Head of caudate nucleus (tissue), 42 donors: ENCODE results near the gene AGAP1.

Source experiments
- DNase-seq, 42 donors: peaks; one replicate each; pipeline versions ENCODE4 v3.0.0 to v3.0.0-alpha.2; 2020 to 2021; ENCODE audit warnings: mixed read lengths in 7 of 42
- intact Hi-C: fragments of 100-400 bp; cut with DNase I; formaldehyde crosslinking; loops from one replicate; pipeline ENCODE4 v1.15.0; 2022

AGAP1 gene

DNA sequence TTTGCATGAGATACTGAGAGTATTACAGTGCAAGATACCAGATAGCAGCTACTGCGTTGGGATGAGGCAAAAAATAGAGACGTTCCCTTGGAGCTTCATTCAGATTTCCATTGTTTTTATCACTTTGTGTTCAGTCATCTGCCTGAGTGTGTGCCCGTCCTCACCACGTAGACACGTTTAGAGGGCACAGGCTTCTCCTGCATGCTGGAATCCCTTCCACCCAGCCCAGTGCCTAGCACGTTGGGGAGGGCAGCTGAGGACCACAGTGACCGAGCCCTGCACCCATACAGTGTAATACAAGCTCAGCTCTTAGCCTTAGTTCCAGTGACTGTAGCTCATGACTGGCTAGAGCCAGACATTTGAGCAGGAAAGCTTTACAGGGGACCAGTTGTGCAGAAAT, 539.6 kb downstream of the AGAP1 start:
- intact Hi-C loops, result no loop called here
- DNase-seq, result peak in 1 of 42 donors; percentile 11

- no peak for DNase-seq
- intact Hi-C loops, result no loop called here
Observed at GRCh38 chr2:236034974-236035373, 541.1 kb downstream of the AGAP1 start.

DNA sequence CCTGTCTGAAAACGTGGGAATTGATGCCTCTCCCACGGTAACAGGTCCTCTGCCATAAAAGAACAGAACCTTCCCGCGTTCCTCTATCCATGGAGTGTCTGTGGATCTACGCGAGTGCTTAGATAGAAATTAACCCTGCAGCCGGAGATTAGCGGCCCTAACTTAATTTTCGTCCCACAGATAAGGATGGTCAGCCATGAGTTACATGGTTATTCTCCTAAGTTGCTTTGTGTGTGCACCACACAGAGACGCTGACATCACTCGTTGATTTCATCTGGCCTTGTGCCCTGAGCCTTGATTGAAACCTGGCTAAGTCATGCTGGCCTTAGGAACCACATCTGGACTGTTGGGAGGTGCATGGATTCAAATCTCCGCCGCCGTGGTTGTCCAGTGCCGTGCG, 542.2 kb downstream of the AGAP1 start:
- intact Hi-C loops, result no loop called here

DNA sequence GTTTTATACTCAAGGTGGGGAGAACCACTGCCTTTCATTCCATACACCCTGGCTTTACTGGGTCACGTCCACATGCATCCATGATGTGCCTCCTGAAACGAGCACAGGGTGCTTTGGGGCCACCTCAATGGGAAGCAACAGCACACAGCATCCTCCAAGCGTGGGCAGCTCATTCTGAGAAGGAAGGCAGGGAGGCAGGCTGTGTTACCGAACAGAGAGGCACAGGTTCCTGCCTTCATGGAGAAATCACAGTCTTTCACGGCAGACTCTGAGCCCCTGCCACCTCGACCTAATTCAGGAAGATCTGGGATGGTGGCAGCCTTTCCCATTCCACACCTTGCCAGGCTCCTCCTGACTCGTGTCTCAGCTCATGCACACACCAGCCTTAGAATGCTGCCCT, 544.3 kb downstream of the AGAP1 start:
- intact Hi-C loops, result no loop called here
- peak in 7 of 42 donors; percentile 13 to 51 (median 33) for DNase-seq

More for the DNA sequence above, 542.2 kb downstream of the AGAP1 start:
- peak in 1 of 42 donors; percentile 35 for DNase-seq

DNA sequence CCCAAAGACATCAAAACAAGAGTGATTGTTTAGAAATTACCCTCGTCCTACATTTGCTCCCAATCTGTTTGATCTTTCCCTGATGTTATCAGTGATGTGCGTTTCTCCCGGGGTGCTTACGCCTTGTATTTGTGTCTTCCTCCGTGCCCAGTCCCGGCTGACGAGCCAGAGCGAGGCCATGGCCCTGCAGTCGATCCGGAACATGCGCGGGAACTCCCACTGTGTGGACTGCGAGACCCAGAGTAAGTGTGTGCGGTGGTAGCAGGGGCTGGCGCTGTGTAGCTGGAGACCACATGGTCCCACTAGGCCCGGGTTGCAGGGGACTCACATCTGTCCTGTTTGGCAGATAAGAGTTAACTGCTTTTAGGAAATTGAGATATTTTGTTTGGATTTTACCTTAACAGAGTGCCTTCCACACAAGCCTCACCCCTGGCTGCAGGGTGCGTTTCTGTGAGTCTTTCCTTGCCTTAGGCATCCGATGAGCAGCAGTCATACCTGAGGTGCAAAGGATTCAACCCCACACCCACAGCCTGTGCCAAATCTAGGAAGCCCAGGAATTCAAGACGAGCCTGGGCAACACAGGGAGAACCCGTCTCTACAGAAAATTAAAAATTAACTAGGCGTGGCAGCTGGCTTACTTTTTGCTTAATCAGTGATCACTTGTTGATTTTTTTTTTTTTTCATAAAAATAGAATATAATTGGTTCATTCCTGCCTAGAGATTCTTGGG, 546.9 kb downstream of the AGAP1 start:
- intact Hi-C loops, result no loop called here
- DNase-seq, result peak in 1 of 42 donors; percentile 16

DNA sequence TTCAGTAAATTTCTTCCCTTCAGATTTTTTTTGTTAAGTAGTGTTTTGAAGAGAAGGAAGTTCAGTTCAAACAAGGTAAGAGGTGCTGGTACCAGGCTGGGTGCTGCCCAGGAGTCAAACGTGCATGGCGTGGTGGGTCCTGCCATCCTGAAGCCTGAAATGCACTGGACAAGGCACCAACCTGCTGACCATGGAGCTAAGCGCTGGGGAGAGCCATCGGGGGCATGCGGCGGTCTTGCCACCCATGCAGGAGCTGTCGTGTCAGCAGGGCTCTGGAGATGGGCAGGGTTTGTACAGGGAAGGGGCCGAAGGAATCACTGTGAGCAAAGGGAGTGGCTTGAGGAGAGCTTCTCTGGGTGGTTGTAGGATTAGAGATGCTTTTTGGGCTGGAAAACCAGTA, 547.8 kb downstream of the AGAP1 start:
- intact Hi-C loops, result no loop called here
- peak in 1 of 42 donors; percentile 10 for DNase-seq

- DNase-seq, result peak in 2 of 42 donors; percentile 20 to 23
- intact Hi-C loops, result no loop called here
Observed at GRCh38 chr2:236042087-236042486, 548.2 kb downstream of the AGAP1 start.

- intact Hi-C loops, result no loop called here
- peak in 2 of 42 donors; percentile 12 to 30 for DNase-seq
Observed at GRCh38 chr2:236044191-236044590, 550.3 kb downstream of the AGAP1 start.

DNA sequence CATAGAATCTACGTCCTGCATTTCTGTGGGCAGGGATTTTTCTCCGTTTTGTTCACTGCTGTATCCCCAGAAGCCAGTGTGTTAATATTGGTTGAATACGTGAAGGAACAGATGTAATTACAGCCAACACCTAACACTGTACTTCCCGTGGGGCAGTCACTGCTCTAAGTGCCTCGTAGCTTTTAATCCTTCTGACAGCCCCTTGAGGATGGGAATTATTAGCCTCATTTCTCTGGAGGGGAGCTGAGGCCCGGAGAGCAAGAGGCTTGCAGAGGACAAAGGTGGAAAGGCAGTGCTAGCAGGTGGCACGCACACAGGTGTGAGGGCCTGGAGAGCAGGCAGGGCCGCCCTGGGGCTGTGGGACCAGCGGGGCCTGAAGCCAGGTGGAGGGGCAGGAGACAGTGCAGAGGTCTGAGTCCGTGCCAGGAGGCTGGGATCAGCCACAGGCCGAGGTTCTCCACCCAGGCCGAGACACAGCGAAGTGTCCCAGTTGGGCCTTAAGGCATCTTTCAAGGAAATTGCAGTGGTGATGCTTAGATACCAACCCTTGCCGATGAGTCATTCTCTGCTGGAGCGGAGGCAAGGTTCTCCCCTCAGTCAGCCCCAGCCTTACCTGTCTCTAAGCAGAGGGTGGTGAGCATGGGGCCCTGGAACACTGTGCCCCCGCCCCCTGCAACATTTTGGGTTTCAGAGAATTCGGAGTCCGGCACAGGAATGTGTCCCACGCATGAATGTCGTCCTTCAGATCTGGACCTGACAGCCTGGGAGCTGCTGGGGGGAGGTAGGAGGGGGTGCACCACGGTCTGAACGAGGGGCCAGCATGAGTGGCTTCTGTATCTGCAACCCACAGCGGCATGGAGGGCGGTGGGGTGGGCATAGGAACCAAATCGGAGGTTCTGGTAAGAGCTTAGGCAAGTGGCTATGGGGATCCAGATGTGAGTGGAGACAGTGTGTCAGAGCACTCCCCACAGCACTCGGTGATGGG, 551.7 kb downstream of the AGAP1 start:
- intact Hi-C loops, result no loop called here
- peak in 31 of 42 donors; percentile 10 to 90 (median 54) for DNase-seq

GRCh38 chr2:236046715-236047114, 552.9 kb downstream of the AGAP1 start:
- intact Hi-C loops, result no loop called here
- DNase-seq, result peak in 1 of 42 donors; percentile 9

DNA sequence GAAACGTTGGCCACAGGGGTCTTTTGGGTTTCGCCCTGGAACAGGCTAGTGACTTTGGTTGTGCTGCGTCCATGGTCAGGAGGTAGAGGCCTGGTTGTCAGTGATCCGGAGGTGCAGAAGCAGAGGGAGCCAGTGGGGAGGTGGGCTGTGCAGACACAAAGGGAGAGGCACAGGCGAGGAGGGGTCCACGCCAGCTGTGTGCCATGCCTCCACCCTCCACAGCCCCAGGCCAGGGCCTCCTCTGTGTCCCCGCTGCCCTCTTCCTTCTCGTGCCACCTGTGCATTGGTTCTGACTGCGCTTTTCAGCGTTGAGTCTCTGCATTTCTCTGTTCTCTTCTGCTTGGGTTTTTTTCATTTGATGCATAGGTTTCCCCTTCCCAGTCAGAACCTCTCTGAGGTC, 553.3 kb downstream of the AGAP1 start:
- intact Hi-C loops, result no loop called here
- DNase-seq, result peak in 1 of 42 donors; percentile 26

DNA sequence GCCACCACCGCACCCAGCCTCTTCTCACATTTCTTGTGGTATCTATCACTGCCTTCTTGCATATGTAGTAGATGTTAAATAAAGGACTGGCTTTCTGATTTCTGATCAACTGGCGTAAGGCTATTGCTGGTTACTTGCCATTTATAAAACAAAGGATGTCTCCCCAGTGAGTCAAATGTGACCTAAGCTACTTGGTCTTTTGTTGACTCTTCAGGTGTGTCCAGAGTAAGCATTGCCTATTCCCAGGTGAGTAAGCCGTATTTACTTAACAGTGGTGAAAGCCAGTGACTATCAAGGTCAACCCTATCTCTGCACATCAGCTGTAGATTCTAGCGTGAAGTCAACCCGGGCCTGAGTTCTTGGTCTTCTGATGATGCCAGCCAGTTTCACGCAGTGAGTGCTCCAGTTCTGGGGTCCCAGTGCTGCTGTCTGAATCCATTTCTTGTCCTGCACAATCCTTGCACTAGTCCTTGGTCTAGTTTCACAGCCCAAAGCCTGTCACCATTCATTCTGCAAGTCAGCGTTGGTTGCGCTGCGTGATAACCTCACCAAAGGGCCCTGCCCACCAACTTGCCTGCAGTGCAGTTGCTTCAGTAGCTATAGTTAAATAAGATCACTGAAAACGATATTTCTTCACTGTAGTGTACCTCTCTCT, 554.2 kb downstream of the AGAP1 start:
- DNase-seq, result peak in 1 of 42 donors; percentile 33
- intact Hi-C loops, result no loop called here

GRCh38 chr2:236049981-236050380, 556.1 kb downstream of the AGAP1 start:
- intact Hi-C loops, result no loop called here
- peak in 4 of 42 donors; percentile 17 to 58 (median 36) for DNase-seq

GRCh38 chr2:236051351-236051750, 557.5 kb downstream of the AGAP1 start:
- peak in 1 of 42 donors; percentile 2 for DNase-seq
- intact Hi-C loops, result no loop called here

- DNase-seq, result peak in 1 of 42 donors; percentile 27
- intact Hi-C loops, result no loop called here
Observed at GRCh38 chr2:236051806-236052205, 558.0 kb downstream of the AGAP1 start.

- intact Hi-C loops, result no loop called here
- DNase-seq, result peak in 1 of 42 donors; percentile 27
Observed at GRCh38 chr2:236052206-236052605, 558.4 kb downstream of the AGAP1 start.

- intact Hi-C loops, result no loop called here
- peak in 17 of 42 donors; percentile 14 to 70 (median 32) for DNase-seq
Observed at GRCh38 chr2:236052926-236053821, 559.3 kb downstream of the AGAP1 start.

DNA sequence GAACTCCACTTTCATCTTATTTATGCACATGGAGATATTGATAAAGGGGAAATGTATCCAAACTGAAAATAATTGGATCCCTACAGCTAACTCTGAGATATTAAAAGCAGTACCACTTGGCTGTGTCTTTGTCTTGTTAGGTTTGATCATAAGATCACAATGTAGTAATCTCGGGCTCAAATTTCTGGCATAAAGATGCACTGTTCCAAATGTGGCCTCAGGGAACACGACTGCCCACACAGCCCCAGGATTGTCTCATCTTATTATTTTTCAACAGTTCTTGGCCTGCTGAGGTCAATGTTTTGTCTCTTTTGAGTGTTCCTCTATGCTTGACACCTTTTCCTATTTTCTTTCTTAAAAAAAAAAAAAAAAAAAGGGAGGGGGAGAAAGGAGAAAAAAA, 560.3 kb downstream of the AGAP1 start:
- DNase-seq, result peak in 1 of 42 donors; percentile 10
- intact Hi-C loops, result no loop called here
